Gastrocnemius medialis (tissue), 4 donors: ENCODE results near the gene STYK1.

ENCODE experiments used
- CTCF ChIP-seq, 5 experiments: fragments of 450-650 bp in 3 of 5; fragments of 200-600 bp in 2 of 5; sonication (generic) in 2 of 5; IDR thresholded peaks in 4 of 5; conservative IDR thresholded peaks in 1 of 5; 1 replicate in 4 of 5; 2 replicates in 1 of 5; pipeline ENCODE4 v1.5.1; 2016 to 2019; ENCODE audit warnings: antibody characterized with exemption in 5 of 5, mild to moderate bottlenecking in 3 of 5, moderate library complexity in 3 of 5
- POLR2A ChIP-seq, 2 donors: fragments of 450-650 bp; IDR thresholded peaks; one replicate each; pipeline ENCODE4 v1.6.1; 2017; ENCODE audit warnings: antibody characterized with exemption in 2 of 2, mild to moderate bottlenecking in 2 of 2, moderate library complexity in 2 of 2

- TF ChIP-seq CTCF (IDR thresholded peaks at IDR 0.05 in 4 of 5, conservative IDR thresholded peaks at IDR 0.05 in 1 of 5) = no peak
- TF ChIP-seq POLR2A (IDR thresholded peaks at IDR 0.05) = peak in 1 of 2 donors; percentile 34
Observed at GRCh38 chr12:10720974-10721650, 47.3 kb upstream of the STYK1 start.
